B cell (primary cell): ENCODE measurements around the gene CHAF1A.

Experiments
- EZH2 ChIP-seq: IDR thresholded peaks from 2 replicates; pipeline ENCODE4 v1.6.1; 2012; ENCODE audit warnings: borderline replicate concordance, low read depth, mild to moderate bottlenecking, moderate library complexity, low read length; ENCODE audit not compliant: insufficient read depth, poor library complexity, severe bottlenecking
- TF ChIP-seq, protein P1 (sequence below): fragments of 200-600 bp; IDR thresholded peaks from one replicate; pipeline ENCODE4 v1.8.0; 2022; ENCODE audit warnings: antibody characterized with exemption, mild to moderate bottlenecking

DNA sequence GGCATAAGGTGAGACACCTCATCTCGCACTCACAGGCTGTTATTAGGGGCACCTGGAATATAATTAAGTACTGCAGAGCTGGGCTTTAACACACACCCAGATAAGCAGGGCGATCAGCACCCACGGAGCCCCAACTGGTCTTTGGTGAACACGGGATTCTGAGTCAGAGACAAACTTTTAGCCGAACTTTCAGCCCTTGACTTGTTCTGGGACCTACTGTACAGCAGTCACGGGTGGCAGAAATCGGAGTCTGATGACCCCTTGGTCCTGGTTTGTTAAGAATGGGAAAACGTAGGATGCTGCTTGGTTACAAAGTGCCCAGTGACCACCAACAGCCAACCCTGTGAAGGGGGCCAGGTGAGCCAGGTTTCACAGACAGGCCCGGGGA is 11.1 kb upstream of the CHAF1A start:
- TF ChIP-seq, protein P1, sequence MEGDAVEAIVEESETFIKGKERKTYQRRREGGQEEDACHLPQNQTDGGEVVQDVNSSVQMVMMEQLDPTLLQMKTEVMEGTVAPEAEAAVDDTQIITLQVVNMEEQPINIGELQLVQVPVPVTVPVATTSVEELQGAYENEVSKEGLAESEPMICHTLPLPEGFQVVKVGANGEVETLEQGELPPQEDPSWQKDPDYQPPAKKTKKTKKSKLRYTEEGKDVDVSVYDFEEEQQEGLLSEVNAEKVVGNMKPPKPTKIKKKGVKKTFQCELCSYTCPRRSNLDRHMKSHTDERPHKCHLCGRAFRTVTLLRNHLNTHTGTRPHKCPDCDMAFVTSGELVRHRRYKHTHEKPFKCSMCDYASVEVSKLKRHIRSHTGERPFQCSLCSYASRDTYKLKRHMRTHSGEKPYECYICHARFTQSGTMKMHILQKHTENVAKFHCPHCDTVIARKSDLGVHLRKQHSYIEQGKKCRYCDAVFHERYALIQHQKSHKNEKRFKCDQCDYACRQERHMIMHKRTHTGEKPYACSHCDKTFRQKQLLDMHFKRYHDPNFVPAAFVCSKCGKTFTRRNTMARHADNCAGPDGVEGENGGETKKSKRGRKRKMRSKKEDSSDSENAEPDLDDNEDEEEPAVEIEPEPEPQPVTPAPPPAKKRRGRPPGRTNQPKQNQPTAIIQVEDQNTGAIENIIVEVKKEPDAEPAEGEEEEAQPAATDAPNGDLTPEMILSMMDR = no peak
- TF ChIP-seq EZH2 = no peak
